MM.1S (cell line): Measurements from ENCODE around the gene PPP1R13B.

Source experiments
- CTCF ChIP-seq: fragments of 300-600 bp; sonication (generic); IDR thresholded peaks from 2 replicates; pipeline ENCODE4 v1.5.1; 2016; ENCODE audit warnings: antibody characterized with exemption, low read length, mixed read lengths
- EZH2 ChIP-seq: fragments of 300-600 bp; sonication (generic); optimal IDR thresholded peaks from 2 replicates; pipeline ENCODE3; 2017; ENCODE audit warnings: low read depth, mild to moderate bottlenecking, antibody characterized with exemption, low read length, mixed read lengths
- EZH2phosphoT487 ChIP-seq: fragments of 300-600 bp; sonication (generic); IDR thresholded peaks from 2 replicates; pipeline ENCODE4 v1.6.1; 2018; ENCODE audit warnings: antibody characterized with exemption, low read length

- TF ChIP-seq CTCF = no peak
- no peak for TF ChIP-seq EZH2phosphoT487
- no peak for TF ChIP-seq EZH2
These were observed 84.8 kb downstream of the PPP1R13B start for GRCh38 chr14:103762541-103762940.
